ENCODE results near the gene C21orf91. TPM values are rescaled to one million over a fixed set of nuclear protein-coding genes. Genes with fewer than 3 reads are reported as not detected.

C21orf91 gene
- total RNA-seq, 2 experiments from 2014 or later, result 32.5 to 32.6 TPM

GRCh38 chr21:17745086-17745485, 74.1 kb downstream of the C21orf91 start:
- Mint-ChIP-seq H3K9me3 (peaks cover 14% of the 10 kb centered on the region), H3K36me3 (ENCODE audit: low read depth) (no peaks in the 10 kb centered on the region), H3K27me3 (no peaks in the 10 kb centered on the region), H3K4me1 (ENCODE audit: low read depth) (peaks cover 26% of the 10 kb centered on the region), H3K4me3 (no peak overlapping the region), H3K27ac (no peak overlapping the region)
- intact Hi-C loops (cut with micrococcal nuclease), result no loop called here
- ATAC-seq (no peak), DNase-seq (no peak)
- CTCF ChIA-PET, result no interaction called here
- POLR2A ChIA-PET, result no interaction called here
- TF ChIP-seq CTCF (IDR thresholded peaks at IDR 0.05), result no peak

- Mint-ChIP-seq H3K4me1 (ENCODE audit: low read depth) (peaks cover 28% of the 10 kb centered on the region), H3K27ac (no peak overlapping the region), H3K36me3 (ENCODE audit: low read depth) (no peaks in the 10 kb centered on the region), H3K4me3 (no peak overlapping the region), H3K27me3 (no peaks in the 10 kb centered on the region), H3K9me3 (peaks cover 12% of the 10 kb centered on the region)
- no peak for TF ChIP-seq CTCF (IDR thresholded peaks at IDR 0.05)
- ChIA-PET POLR2A (no interaction called here), CTCF (no interaction called here)
- intact Hi-C loops (cut with micrococcal nuclease), result no loop called here
- no peak for DNase-seq
- ATAC-seq, result no peak
Measured at GRCh38 chr21:17742940-17743592, 76.1 kb downstream of the C21orf91 start.

GRCh38 chr21:17742181-17742580, 77.0 kb downstream of the C21orf91 start:
- no peaks in the 10 kb centered on the region for H3K27me3 Mint-ChIP-seq
- no peak overlapping the region for H3K4me3 Mint-ChIP-seq
- POLR2A ChIA-PET, result no interaction called here
- ATAC-seq (no peak), DNase-seq (no peak)
- H3K9me3 Mint-ChIP-seq, result peaks cover 12% of the 10 kb centered on the region
- no peaks in the 10 kb centered on the region for H3K36me3 Mint-ChIP-seq (ENCODE audit: low read depth)
- no peak for TF ChIP-seq CTCF (IDR thresholded peaks at IDR 0.05)
- intact Hi-C loops (cut with micrococcal nuclease), result no loop called here
- CTCF ChIA-PET, result no interaction called here
- H3K27ac Mint-ChIP-seq, result peak overlapping the region; percentile 16
- H3K4me1 Mint-ChIP-seq (ENCODE audit: low read depth), result peaks cover 27% of the 10 kb centered on the region

Other genes with a start within 250 kb of the C21orf91 start
- 10 to 100 TPM; 38.8 to 38.9 TPM for gene BTG3, start 206.5 kb downstream of the C21orf91 start, total RNA-seq